ENCODE measurements around the gene ADAM12. TPM values are rescaled to one million over a fixed set of nuclear protein-coding genes. Genes with fewer than 3 reads are reported as not detected.

The ADAM12 gene
- total and polyA plus RNA-seq, 2 of the 13 experiments (the other 11 are each of a cell fraction or from before 2014, with no cell fraction given): not detected

DNA sequence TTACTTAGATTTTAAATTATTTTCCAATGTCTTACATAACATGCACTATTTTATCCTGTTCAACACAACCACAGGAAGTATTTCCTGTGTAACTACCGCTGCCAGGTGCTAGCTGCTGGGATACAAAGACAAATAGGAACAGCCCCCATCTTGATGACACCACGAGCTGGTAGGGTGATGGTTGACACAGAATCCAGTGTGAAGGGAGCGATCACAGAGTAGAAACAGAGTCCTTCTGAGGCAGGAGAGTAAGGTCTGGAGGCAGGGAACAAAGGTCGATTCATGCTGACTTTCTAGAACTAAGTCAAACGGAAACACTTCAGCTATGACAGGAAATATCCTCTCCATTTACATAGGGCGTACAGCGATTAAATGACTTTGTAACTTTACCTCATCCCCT, 232.3 kb downstream of the ADAM12 start:
- H3K4me2 ChIP-seq (ENCODE audit: low read depth, low read length): no peak overlapping the region
- ChIA-PET CTCF (ENCODE audit: low intra/inter-chr PET ratio, low total read pairs) (no interaction called here), POLR2A (no interaction called here)
- FAIRE-seq: no peak
- H3K79me2 ChIP-seq (ENCODE audit: insufficient read depth, low read length): no peaks in the 10 kb centered on the region
- H3K4me3 ChIP-seq (replicated peaks in 1 of 3; ENCODE audit: insufficient read depth in 1 of 3, low read depth in 2 of 3, low read length in 3 of 3): no peak overlapping the region
- 0 out of 2 replicates have a peak, but pooled peaks cover 5% of the 10 kb centered on the region for H3K4me1 ChIP-seq (ENCODE audit: insufficient read depth, low read length)
- in situ Hi-C loops (cut with HindIII; ENCODE audit: extremely low pct_ligation_motif_present, low pct_unique_long_range_greater_than_20kb) (no loop called here), intact Hi-C loops (cut with micrococcal nuclease; ENCODE audit: unreplicated experiment) (no loop called here)
- no TSS peak for BruUV-seq (replicated peaks)
- H3K36me3 ChIP-seq (replicated peaks in 1 of 2; ENCODE audit: control insufficient read depth in 1 of 2, insufficient read depth in 2 of 2, low read length in 2 of 2): no peaks in the 10 kb centered on the region
- 18% methylated on average over 7 of the region's 7 CpGs for WGBS (ENCODE audit: low lambda C conversion rate)
- no peak for DNase-seq (ENCODE audit: low spot score)
- no peak overlapping the region for H3K27ac ChIP-seq (ENCODE audit: extremely low read length, insufficient read depth, low read length)
- peaks cover 0 to 11% of the 10 kb centered on the region in 2 experiments; a peak in 2 of 5 replicates for H3K27me3 ChIP-seq (ENCODE audit: control insufficient read depth in 1 of 2, insufficient read depth in 2 of 2, low read length in 2 of 2)
- no peak overlapping the region for H3K9ac ChIP-seq (ENCODE audit: insufficient read depth, low read depth, low read length)
- no peaks in the 10 kb centered on the region for H3K9me3 ChIP-seq (ENCODE audit: low read length)
- TF ChIP-seq GABPA (IDR thresholded peaks at IDR 0.05; ENCODE audit: low read depth, low read length) (no peak), GABPA (CRISPR knock-in tag; IDR thresholded peaks at IDR 0.05; ENCODE audit: low read depth) (0 out of 2 replicates have a peak, but pooled peaks have one; percentile 10)
- TF ChIP-seq, protein P1, sequence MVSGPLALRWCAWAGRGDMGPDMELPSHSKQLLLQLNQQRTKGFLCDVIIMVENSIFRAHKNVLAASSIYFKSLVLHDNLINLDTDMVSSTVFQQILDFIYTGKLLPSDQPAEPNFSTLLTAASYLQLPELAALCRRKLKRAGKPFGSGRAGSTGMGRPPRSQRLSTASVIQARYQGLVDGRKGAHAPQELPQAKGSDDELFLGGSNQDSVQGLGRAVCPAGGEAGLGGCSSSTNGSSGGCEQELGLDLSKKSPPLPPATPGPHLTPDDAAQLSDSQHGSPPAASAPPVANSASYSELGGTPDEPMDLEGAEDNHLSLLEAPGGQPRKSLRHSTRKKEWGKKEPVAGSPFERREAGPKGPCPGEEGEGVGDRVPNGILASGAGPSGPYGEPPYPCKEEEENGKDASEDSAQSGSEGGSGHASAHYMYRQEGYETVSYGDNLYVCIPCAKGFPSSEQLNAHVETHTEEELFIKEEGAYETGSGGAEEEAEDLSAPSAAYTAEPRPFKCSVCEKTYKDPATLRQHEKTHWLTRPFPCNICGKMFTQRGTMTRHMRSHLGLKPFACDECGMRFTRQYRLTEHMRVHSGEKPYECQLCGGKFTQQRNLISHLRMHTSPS (CRISPR knock-in tag; IDR thresholded peaks at IDR 0.05; ENCODE audit: low read depth): no peak
- no peak overlapping the region for H2AFZ ChIP-seq (ENCODE audit: low read length)
- H4K20me1 ChIP-seq (ENCODE audit: insufficient read depth, low read length): no peaks in the 10 kb centered on the region
- ATAC-seq: no peak

DNA sequence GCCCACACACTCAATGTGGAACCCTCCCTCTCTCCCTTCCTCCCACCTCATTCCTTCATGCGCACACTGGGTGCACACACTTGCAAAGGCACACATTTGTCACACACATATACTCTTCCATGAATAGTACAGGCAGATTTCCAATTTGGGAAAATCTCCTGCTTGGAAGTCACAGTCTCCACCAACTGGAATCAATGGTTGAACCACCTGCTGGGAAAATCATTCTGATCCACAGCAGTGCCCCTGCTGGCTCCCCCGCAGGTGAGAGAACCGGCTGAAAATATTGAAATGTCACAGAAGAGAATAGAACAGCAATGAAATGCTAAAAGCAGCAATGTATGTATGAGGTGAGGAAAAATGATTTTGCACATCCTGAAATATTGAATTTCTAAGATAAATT, 232.7 kb downstream of the ADAM12 start:
- intact Hi-C loops (cut with micrococcal nuclease; ENCODE audit: unreplicated experiment): no loop called here
- BruUV-seq (replicated peaks): no TSS peak
- H3K9ac ChIP-seq (ENCODE audit: insufficient read depth, low read depth, low read length): no peak overlapping the region
- TF ChIP-seq MATR3 (CRISPR knock-in tag; IDR thresholded peaks at IDR 0.05) (no peak), ZKSCAN5 (CRISPR knock-in tag; IDR thresholded peaks at IDR 0.05) (no peak), ASH2L (IDR thresholded peaks at IDR 0.05; ENCODE audit: insufficient read length, low read depth, low read length) (no peak), ZBTB38 (CRISPR knock-in tag; IDR thresholded peaks at IDR 0.05) (no peak), MYNN (CRISPR knock-in tag; IDR thresholded peaks at IDR 0.05; ENCODE audit: low read depth) (no peak), HDAC6 (IDR thresholded peaks at IDR 0.05; ENCODE audit: low read depth, low read length) (no peak), NFE2L1 (CRISPR knock-in tag; IDR thresholded peaks at IDR 0.05; ENCODE audit: borderline replicate concordance) (no peak)
- TF ChIP-seq, protein P2, sequence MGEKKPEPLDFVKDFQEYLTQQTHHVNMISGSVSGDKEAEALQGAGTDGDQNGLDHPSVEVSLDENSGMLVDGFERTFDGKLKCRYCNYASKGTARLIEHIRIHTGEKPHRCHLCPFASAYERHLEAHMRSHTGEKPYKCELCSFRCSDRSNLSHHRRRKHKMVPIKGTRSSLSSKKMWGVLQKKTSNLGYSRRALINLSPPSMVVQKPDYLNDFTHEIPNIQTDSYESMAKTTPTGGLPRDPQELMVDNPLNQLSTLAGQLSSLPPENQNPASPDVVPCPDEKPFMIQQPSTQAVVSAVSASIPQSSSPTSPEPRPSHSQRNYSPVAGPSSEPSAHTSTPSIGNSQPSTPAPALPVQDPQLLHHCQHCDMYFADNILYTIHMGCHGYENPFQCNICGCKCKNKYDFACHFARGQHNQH (CRISPR knock-in tag; IDR thresholded peaks at IDR 0.05): no peak
- TF ChIP-seq, protein P3, sequence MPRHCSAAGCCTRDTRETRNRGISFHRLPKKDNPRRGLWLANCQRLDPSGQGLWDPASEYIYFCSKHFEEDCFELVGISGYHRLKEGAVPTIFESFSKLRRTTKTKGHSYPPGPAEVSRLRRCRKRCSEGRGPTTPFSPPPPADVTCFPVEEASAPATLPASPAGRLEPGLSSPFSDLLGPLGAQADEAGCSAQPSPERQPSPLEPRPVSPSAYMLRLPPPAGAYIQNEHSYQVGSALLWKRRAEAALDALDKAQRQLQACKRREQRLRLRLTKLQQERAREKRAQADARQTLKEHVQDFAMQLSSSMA (CRISPR knock-in tag; IDR thresholded peaks at IDR 0.05): no peak
- TF ChIP-seq, protein P4, sequence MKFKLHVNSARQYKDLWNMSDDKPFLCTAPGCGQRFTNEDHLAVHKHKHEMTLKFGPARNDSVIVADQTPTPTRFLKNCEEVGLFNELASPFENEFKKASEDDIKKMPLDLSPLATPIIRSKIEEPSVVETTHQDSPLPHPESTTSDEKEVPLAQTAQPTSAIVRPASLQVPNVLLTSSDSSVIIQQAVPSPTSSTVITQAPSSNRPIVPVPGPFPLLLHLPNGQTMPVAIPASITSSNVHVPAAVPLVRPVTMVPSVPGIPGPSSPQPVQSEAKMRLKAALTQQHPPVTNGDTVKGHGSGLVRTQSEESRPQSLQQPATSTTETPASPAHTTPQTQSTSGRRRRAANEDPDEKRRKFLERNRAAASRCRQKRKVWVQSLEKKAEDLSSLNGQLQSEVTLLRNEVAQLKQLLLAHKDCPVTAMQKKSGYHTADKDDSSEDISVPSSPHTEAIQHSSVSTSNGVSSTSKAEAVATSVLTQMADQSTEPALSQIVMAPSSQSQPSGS (CRISPR knock-in tag; IDR thresholded peaks at IDR 0.05): no peak

More for the DNA sequence above, 232.7 kb downstream of the ADAM12 start:
- 39% methylated on average over 3 of the region's 3 CpGs for WGBS (ENCODE audit: low lambda C conversion rate)
- 0 out of 2 replicates have a peak, but pooled peaks cover 5% of the 10 kb centered on the region for H3K4me1 ChIP-seq (ENCODE audit: insufficient read depth, low read length)
- no peak overlapping the region for H3K4me3 ChIP-seq (replicated peaks in 1 of 3; ENCODE audit: insufficient read depth in 1 of 3, low read depth in 2 of 3, low read length in 3 of 3)
- no peak for DNase-seq (ENCODE audit: low spot score)
- ChIA-PET POLR2A (no interaction called here), CTCF (ENCODE audit: low intra/inter-chr PET ratio, low total read pairs) (no interaction called here)
- H3K9me3 ChIP-seq (ENCODE audit: low read length): no peaks in the 10 kb centered on the region
- H3K4me2 ChIP-seq (ENCODE audit: low read depth, low read length): no peak overlapping the region
- no peak overlapping the region for H2AFZ ChIP-seq (ENCODE audit: low read length)
- ATAC-seq: no peak
- no peak overlapping the region for H3K27ac ChIP-seq (ENCODE audit: extremely low read length, insufficient read depth, low read length)
- no peaks in the 10 kb centered on the region for H3K36me3 ChIP-seq (replicated peaks in 1 of 2; ENCODE audit: control insufficient read depth in 1 of 2, insufficient read depth in 2 of 2, low read length in 2 of 2)
- no peak for FAIRE-seq
- H3K27me3 ChIP-seq (ENCODE audit: control insufficient read depth in 1 of 2, insufficient read depth in 2 of 2, low read length in 2 of 2): peaks cover 0 to 11% of the 10 kb centered on the region in 2 experiments; a peak in 2 of 5 replicates
- H4K20me1 ChIP-seq (ENCODE audit: insufficient read depth, low read length): no peaks in the 10 kb centered on the region
- in situ Hi-C loops (cut with HindIII; ENCODE audit: extremely low pct_ligation_motif_present, low pct_unique_long_range_greater_than_20kb): no loop called here
- no peaks in the 10 kb centered on the region for H3K79me2 ChIP-seq (ENCODE audit: insufficient read depth, low read length)
